GDM1 (cell line): ENCODE results near the gene TUBGCP2.

Experiments used
- DNase-seq: peaks from one replicate; lab custom pipeline; 2025; lab: John Stamatoyannopoulos, UW

The TUBGCP2 gene

GRCh38 chr10:133302230-133302629, 6.4 kb downstream of the TUBGCP2 start:
- DNase-seq, result no peak

- DNase-seq, result no peak
Measured at GRCh38 chr10:133299738-133300137, 8.9 kb downstream of the TUBGCP2 start.

- DNase-seq, result no peak
Measured at GRCh38 chr10:133299224-133299623, 9.4 kb downstream of the TUBGCP2 start.

DNA sequence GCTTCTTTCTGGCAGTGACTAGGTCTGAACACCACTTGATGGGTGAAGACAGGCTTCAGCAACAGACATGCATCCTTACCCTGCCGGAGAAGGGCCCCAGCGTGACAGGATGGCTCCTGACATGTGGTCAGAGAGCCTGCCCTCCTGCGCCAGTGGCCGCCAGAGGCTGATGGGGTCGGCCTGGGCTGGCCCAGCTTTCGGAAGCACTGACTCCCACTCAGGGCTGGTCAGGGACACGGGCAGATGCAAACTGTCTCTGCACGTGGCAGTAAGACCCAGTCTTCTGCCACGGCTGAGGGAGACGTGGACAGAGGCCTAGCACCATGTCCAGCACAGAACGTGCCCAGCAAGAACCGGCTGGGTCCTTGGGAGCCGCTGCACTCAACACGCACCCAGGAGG, 10.2 kb downstream of the TUBGCP2 start:
- DNase-seq, result no peak

DNA sequence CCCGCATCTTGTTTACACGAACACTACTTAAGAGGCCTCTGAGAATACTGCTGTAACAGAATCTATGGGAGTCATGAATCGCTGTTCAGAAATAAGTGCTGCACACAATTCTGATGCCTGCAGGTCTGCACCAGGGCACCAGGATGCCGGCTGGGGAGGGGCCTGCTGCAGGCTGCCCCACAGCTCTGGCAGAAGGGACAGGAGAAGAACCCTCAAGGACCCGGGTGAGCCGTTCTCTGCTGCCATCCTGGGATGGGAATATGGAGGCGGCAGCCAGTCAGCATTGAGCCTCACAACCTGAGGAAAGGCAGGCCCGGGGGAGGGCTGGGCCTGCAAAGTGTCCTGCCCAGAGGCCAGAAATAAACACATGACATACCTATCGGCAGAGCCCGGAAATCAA, 11.2 kb downstream of the TUBGCP2 start:
- DNase-seq, result no peak

GRCh38 chr10:133295426-133296320, 13.0 kb downstream of the TUBGCP2 start:
- DNase-seq, result no peak

- no peak for DNase-seq
Measured at GRCh38 chr10:133294189-133294588, 14.5 kb downstream of the TUBGCP2 start.

- DNase-seq, result no peak
Measured at GRCh38 chr10:133293810-133294119, 14.9 kb downstream of the TUBGCP2 start.

DNA sequence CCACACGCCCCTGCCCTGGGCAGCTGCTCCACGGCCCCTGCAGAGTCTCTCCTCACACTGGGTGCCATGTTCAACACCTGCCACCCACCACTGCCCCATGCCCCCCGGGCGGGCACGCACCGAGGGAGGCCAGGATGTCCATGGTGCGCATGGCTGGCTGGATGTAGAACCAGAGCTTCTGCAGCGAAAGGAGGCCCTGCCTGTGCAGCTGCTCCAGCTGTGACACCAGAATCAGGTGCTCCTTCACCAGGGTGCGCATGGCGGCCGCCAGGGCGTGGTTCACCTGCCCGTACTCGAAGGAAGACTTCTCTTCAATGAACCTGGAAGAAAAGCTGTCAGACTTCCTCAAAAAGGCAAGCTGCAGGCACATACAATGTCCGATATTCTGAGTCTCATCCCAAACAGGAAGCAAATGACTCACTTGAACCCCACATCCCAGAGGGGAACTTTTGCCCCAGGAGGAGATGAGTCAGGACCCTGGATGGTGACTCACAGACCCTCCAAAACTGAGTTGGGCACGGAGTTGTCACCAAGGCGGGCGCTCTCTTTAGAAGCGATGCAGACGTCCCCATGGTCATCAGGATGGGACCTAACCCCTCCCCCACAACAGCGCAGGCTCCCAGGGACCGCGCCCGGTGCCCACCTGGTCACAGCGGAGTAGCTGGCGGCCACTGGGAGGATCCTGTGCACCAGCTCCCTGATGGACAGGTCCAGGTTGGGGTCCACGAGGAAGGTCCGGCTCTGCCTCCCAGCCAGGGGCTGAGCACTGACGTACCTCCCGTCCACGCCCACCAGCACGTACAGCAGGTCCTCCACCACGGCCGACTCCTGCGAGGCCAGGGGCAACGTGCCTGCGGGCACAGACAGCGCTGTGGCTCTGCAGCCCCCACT, 15.5 kb downstream of the TUBGCP2 start:
- no peak for DNase-seq

DNA sequence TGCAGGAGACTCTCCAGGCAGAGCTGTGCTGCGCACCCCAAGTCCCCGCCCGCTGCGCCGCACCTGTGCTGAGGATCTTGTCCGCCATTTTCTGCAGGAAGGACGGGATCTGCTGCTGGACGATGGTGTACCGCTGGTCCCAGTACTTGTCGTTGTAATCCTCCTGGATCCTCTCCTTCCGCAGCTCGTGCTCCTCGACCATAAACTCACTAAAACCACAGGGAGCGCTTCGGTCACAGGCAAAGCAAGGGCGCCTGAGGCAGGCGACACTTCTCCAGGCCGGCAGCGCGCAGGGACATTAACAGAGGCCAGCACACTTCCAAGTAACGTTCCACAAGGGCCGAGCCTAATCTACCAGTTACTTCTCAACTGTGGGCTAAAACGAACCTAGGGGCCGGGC, 18.9 kb downstream of the TUBGCP2 start:
- no peak for DNase-seq

DNA sequence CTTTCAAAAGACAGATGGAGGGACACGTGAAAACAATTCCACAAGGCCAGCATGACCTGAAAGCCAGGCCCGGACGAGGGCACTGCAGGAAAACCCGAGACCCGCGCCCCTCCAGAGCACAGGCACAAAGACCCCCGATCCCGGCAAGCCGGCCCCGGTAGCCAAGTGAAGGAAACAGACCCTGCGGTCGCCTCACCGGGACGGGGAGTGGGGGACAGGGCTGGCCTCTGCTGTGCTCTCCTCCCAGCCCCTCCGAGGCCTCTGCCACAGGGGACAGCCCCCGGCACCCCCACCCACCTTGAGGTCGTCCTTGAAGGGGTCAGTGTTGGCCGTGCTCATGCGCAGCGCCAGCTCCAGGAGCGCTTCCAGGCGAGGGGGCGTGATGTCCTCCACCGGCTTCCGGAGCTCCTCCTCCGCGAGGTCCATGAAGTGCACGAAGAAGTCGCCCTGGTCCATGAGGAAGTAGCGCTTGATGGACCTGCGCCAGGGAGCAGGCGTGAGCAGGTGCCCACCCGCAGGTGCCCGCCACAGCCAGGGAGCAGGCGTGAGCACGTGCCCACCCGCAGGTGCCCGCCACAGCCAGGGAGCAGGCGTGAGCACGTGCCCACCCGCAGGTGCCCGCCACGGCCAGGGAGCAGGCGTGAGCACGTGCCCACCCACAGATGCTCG, 20.7 kb downstream of the TUBGCP2 start:
- no peak for DNase-seq

DNA sequence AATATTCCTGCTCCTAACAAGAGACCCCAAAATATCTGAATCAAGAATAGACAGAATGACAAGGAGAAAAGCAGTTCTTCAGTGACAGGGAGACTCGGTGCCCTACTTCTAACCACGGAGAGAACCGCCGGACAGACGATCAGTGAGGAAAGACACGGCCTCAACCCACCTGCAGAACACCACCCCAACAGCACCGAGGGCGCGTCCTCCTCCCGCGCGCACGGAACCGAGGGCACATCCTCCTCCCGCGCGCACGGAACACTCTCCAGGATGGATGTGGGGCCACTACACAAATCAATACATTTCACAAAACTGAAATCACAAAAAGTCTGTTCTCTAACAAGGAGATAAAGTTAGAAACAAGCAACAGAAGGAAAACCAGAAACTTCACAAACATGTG, 22.3 kb downstream of the TUBGCP2 start:
- no peak for DNase-seq

GRCh38 chr10:133285217-133285616, 23.5 kb downstream of the TUBGCP2 start:
- DNase-seq, result no peak

DNA sequence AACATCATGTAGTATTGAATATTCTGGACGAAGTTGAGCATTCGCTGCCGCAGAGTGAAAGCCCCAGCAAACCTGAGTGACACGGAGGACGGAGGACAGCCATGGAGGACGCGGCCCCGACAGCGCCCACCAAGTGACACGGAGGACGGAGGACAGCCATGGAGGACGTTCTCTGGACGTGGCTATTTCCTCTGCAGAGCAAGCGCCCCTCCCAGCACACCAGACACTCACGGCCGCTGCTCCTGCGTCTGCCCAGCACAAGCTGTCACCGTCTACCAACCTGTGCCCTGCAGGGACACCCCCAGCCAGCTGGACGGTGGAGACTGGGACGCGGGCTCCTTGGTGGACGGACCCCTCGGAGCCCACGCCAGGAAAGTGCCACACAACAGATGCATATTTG, 24.7 kb downstream of the TUBGCP2 start:
- no peak for DNase-seq

GRCh38 chr10:133282846-133283390, 25.8 kb downstream of the TUBGCP2 start:
- DNase-seq, result no peak

DNA sequence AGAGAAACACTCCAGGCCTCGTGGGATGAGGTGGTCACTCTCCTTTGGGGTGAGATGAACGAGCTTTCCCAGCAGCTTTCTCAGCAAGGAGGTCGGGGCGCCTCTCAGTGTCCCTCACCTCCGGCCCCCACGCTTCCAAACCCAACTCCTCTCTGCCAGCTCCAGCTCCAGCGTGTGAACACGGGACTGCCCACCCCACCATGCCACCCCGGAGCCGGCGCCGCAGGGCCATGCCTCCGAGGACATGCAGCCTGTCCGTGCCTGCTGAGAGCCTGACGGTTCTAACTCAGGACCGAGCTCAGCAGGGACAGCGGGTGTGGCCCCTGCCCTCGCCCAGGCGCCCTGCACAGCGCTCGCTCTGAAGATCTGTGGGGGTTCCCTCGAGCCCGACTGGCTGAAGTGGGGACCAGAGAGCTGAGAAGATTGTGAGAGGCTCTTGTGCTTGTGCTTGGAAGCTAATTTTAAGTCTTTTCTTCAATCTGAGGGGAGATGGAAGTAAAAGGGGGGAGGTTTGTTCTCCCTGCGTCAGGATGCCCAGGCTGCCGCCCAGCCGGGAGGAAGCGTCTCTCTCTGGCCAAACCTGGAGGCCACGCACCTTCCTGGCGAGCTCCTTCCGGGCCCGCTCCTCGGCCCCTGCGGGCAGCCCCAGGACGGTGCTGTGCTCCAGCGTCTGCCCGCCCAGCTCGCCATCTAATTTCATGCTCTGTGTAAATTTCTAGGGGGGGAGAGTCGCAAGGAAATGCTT, 26.9 kb downstream of the TUBGCP2 start:
- DNase-seq, result no peak

- no peak for DNase-seq
Measured at GRCh38 chr10:133281084-133281483, 27.6 kb downstream of the TUBGCP2 start.

DNA sequence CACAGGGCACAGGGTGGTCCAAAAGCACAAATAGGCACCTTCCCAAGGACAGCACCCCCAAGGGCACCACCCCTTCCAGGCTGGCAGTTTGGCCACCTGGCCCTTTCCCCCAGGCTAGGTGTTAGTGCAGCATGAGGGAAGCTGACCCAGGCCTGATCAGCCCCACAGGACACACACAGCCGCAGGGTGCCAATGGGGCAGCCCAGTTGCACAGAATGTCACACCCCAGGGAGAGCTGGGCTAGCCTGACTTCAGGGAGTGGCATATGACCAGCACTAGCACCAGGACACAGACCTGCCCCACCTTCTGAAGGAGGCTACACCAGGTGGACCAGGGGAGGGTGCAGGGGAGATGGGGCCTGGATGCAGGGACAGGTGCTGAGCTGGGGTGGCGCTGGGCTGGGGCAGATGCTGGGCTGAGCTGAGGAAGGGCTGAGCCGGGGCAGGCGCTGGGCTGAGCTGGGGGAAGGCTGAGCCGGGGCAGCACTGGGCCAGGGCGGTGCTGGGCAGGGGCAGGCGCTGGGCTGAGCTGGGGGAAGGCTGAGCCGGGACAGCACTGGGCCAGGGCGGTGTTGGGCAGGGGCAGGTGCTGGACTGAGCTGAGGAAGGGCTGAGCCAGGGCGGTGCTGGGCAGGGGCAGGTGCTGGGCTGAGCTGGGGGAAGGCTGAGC, 28.1 kb downstream of the TUBGCP2 start:
- no peak for DNase-seq

- no peak for DNase-seq
Measured at GRCh38 chr10:133279326-133280226, 29.1 kb downstream of the TUBGCP2 start.
